HG03064 (cell line): ENCODE data around the gene CLIC4.
"Not testable (repeated sequence)": the region's sequence is repeated elsewhere in the genome, so short reads cannot be mapped to it uniquely, and the experiment has no call there.

Source experiments
- ATAC-seq: cut with Tn5 transposase; IDR thresholded peaks from one replicate; pipeline ENCODE4 v1.9.1; 2021; ENCODE audit warnings: low read depth; ENCODE audit not compliant: unreplicated experiment

The CLIC4 gene

GRCh38 chr1:24743404-24744211 lies 1.6 kb upstream of the CLIC4 start:
- ATAC-seq: no peak

- ATAC-seq: no peak
Measured at GRCh38 chr1:24745711-24746413, 615 bp downstream of the CLIC4 start.

GRCh38 chr1:24748191-24749121 lies 3.2 kb downstream of the CLIC4 start:
- ATAC-seq: no peak

GRCh38 chr1:24749252-24749651 lies 4.0 kb downstream of the CLIC4 start:
- no peak for ATAC-seq

- ATAC-seq: no peak
Measured at GRCh38 chr1:24749886-24750285, 4.6 kb downstream of the CLIC4 start.

GRCh38 chr1:24751833-24752232 lies 6.6 kb downstream of the CLIC4 start:
- ATAC-seq: no peak

GRCh38 chr1:24752305-24752704 lies 7.1 kb downstream of the CLIC4 start:
- ATAC-seq: no peak

GRCh38 chr1:24754229-24754628 lies 9.0 kb downstream of the CLIC4 start:
- no peak for ATAC-seq

GRCh38 chr1:24755323-24755722 lies 10.1 kb downstream of the CLIC4 start:
- not testable (repeated sequence) for ATAC-seq

GRCh38 chr1:24756395-24756794 lies 11.1 kb downstream of the CLIC4 start:
- ATAC-seq: no peak

GRCh38 chr1:24759492-24759891 lies 14.2 kb downstream of the CLIC4 start:
- no peak for ATAC-seq

- no peak for ATAC-seq
Measured at GRCh38 chr1:24761582-24761981, 16.3 kb downstream of the CLIC4 start.

GRCh38 chr1:24762133-24762676 lies 17.0 kb downstream of the CLIC4 start:
- ATAC-seq: no peak

GRCh38 chr1:24763671-24764070 lies 18.4 kb downstream of the CLIC4 start:
- ATAC-seq: no peak

GRCh38 chr1:24764439-24764838 lies 19.2 kb downstream of the CLIC4 start:
- ATAC-seq: no peak

- ATAC-seq: no peak
Measured at GRCh38 chr1:24764848-24765247, 19.6 kb downstream of the CLIC4 start.

GRCh38 chr1:24765308-24765988 lies 20.2 kb downstream of the CLIC4 start:
- no peak for ATAC-seq

- ATAC-seq: no peak
Measured at GRCh38 chr1:24767351-24767750, 22.1 kb downstream of the CLIC4 start.

GRCh38 chr1:24768873-24769605 lies 23.8 kb downstream of the CLIC4 start:
- ATAC-seq: no peak
